KMS-11 (cell line): ENCODE data around the gene SFXN2.

Experiments used
- H2AFZ ChIP-seq: fragments of 200-600 bp; sonication (generic); 2 replicates; pipeline ENCODE4 v1.6.1; 2016; ENCODE audit warnings: antibody characterized with exemption, mixed run types, low read depth
- H3K27ac ChIP-seq: fragments of 200-600 bp; sonication (generic); 2 replicates; pipeline ENCODE4 v1.6.1; 2016; ENCODE audit warnings: mild to moderate bottlenecking, mixed run types
- H3K27me3 ChIP-seq: fragments of 200-600 bp; sonication (generic); 2 replicates; pipeline ENCODE4 v1.6.1; 2017; ENCODE audit warnings: mild to moderate bottlenecking, low read depth, mixed run types, moderate library complexity; ENCODE audit not compliant: insufficient read depth
- H3K36me3 ChIP-seq: fragments of 200-600 bp; sonication (generic); 2 replicates; pipeline ENCODE4 v1.6.1; 2017; ENCODE audit warnings: mild to moderate bottlenecking, mixed run types; ENCODE audit not compliant: insufficient read depth
- H3K4me1 ChIP-seq: fragments of 200-600 bp; sonication (generic); 2 replicates; pipeline ENCODE4 v1.6.1; 2016; ENCODE audit warnings: mild to moderate bottlenecking, low read depth, mixed run types; ENCODE audit not compliant: poor library complexity, severe bottlenecking
- H3K4me2 ChIP-seq: fragments of 200-600 bp; sonication (generic); 2 replicates; pipeline ENCODE4 v1.7.0; 2016; ENCODE audit warnings: mild to moderate bottlenecking, mixed run types
- H3K4me3 ChIP-seq: fragments of 200-600 bp; sonication (generic); IDR thresholded peaks from 2 replicates; pipeline ENCODE4 v1.6.1; 2017; ENCODE audit warnings: low read depth, low read length, mixed read lengths; ENCODE audit not compliant: insufficient read depth
- H3K79me2 ChIP-seq: fragments of 200-600 bp; sonication (generic); 2 replicates; pipeline ENCODE4 v1.6.1; 2016; ENCODE audit warnings: low read depth, mixed run types; ENCODE audit not compliant: insufficient read depth
- H3K9ac ChIP-seq: fragments of 200-600 bp; sonication (generic); 2 replicates; pipeline ENCODE4 v1.6.1; 2016; ENCODE audit warnings: mild to moderate bottlenecking, mixed run types
- H4K20me1 ChIP-seq: fragments of 200-600 bp; sonication (generic); 2 replicates; pipeline ENCODE4 v1.6.1; 2016; ENCODE audit warnings: mild to moderate bottlenecking, mixed run types; ENCODE audit not compliant: insufficient read depth
- CTCF ChIP-seq: fragments of 200-600 bp; sonication (generic); conservative IDR thresholded peaks from 2 replicates; pipeline ENCODE4 v1.6.1; 2017; ENCODE audit warnings: low read depth, mild to moderate bottlenecking, antibody characterized with exemption, low read length, moderate library complexity, mixed read lengths

SFXN2 gene

GRCh38 chr10:102679596-102679995 lies 34.8 kb upstream of the SFXN2 start:
- Histone ChIP-seq H3K27ac (no peak overlapping the region), H3K27me3 (no peaks in the 10 kb centered on the region), H3K4me2 (no peak overlapping the region), H3K4me3 (no peak overlapping the region), H2AFZ (no peak overlapping the region), H3K79me2 (no peaks in the 10 kb centered on the region), H3K36me3 (no peaks in the 10 kb centered on the region), H4K20me1 (no peaks in the 10 kb centered on the region), H3K4me1 (peaks cover 74% of the 10 kb centered on the region), H3K9ac (no peak overlapping the region)
- TF ChIP-seq CTCF: no peak

- TF ChIP-seq CTCF: no peak
- no peaks in the 10 kb centered on the region for H4K20me1 ChIP-seq
- H3K27ac ChIP-seq: no peak overlapping the region
- H3K4me3 ChIP-seq: no peak overlapping the region
- no peaks in the 10 kb centered on the region for H3K27me3 ChIP-seq
- H3K79me2 ChIP-seq: no peaks in the 10 kb centered on the region
- H3K9ac ChIP-seq: no peak overlapping the region
- H3K4me2 ChIP-seq: peak overlapping the region; percentile 25
- H3K36me3 ChIP-seq: no peaks in the 10 kb centered on the region
- peaks cover 55% of the 10 kb centered on the region for H3K4me1 ChIP-seq
- no peak overlapping the region for H2AFZ ChIP-seq
These were observed 32.7 kb upstream of the SFXN2 start for GRCh38 chr10:102681696-102682095.

GRCh38 chr10:102682416-102682815 lies 32.0 kb upstream of the SFXN2 start:
- no peak overlapping the region for H3K4me3 ChIP-seq

GRCh38 chr10:102682981-102683380 lies 31.5 kb upstream of the SFXN2 start:
- no peak overlapping the region for H3K4me2 ChIP-seq
- H2AFZ ChIP-seq: no peak overlapping the region
- H3K36me3 ChIP-seq: no peaks in the 10 kb centered on the region
- H3K4me1 ChIP-seq: peaks cover 48% of the 10 kb centered on the region
- H3K9ac ChIP-seq: no peak overlapping the region
- no peaks in the 10 kb centered on the region for H4K20me1 ChIP-seq
- no peak overlapping the region for H3K4me3 ChIP-seq
- no peaks in the 10 kb centered on the region for H3K27me3 ChIP-seq
- H3K27ac ChIP-seq: no peak overlapping the region
- H3K79me2 ChIP-seq: no peaks in the 10 kb centered on the region
- TF ChIP-seq CTCF: no peak

More at GRCh38 chr10:102682416-102682815, 32.0 kb upstream of the SFXN2 start:
- Histone ChIP-seq H3K4me1 (peaks cover 53% of the 10 kb centered on the region), H3K79me2 (no peaks in the 10 kb centered on the region), H4K20me1 (no peaks in the 10 kb centered on the region), H2AFZ (no peak overlapping the region), H3K9ac (no peak overlapping the region), H3K27ac (no peak overlapping the region), H3K27me3 (no peaks in the 10 kb centered on the region), H3K36me3 (no peaks in the 10 kb centered on the region), H3K4me2 (peak overlapping the region; percentile 25; the same call in 1 of the 2 replicates)
- no peak for TF ChIP-seq CTCF
